MM.1S (cell line): ENCODE results near the gene SUSD3.

Experiments
- DNase-seq: peaks from one replicate; pipeline ENCODE4 v3.0.0-alpha.2; 2015
- H2AFZ ChIP-seq: fragments of 300-600 bp; sonication (generic); 2 replicates; pipeline ENCODE4 v1.6.0; 2016; ENCODE audit warnings: antibody characterized with exemption, low read length
- H3F3A ChIP-seq: fragments of 300-600 bp; sonication (generic); 2 replicates; pipeline ENCODE4 v1.6.1; 2016; ENCODE audit warnings: mild to moderate bottlenecking, antibody characterized with exemption, low read length, moderate library complexity, mixed read lengths; ENCODE audit not compliant: insufficient read depth
- H3K27ac ChIP-seq: fragments of 300-600 bp; sonication (generic); 2 replicates; pipeline ENCODE4 v1.5.1; 2016; ENCODE audit warnings: mild to moderate bottlenecking, low read length
- H3K27me3 ChIP-seq: fragments of 300-600 bp; sonication (generic); replicated peaks from 2 replicates; pipeline ENCODE4 v1.6.0; 2016; ENCODE audit warnings: low read length; ENCODE audit not compliant: insufficient read depth
- H3K36me3 ChIP-seq: fragments of 300-600 bp; sonication (generic); replicated peaks from 2 replicates; pipeline ENCODE4 v1.6.1; 2016; ENCODE audit warnings: mild to moderate bottlenecking, low read length, mixed read lengths; ENCODE audit not compliant: insufficient read depth
- H3K4me1 ChIP-seq: fragments of 300-600 bp; sonication (generic); 2 replicates; pipeline ENCODE4 v1.6.1; 2016; ENCODE audit warnings: low read length, mixed read lengths
- H3K4me2 ChIP-seq: fragments of 300-600 bp; sonication (generic); 2 replicates; pipeline ENCODE4 v1.6.0; 2016; ENCODE audit warnings: low read depth, low read length
- H3K4me3 ChIP-seq: fragments of 300-600 bp; sonication (generic); 2 replicates; pipeline ENCODE4 v1.5.1; 2016; ENCODE audit warnings: low read length, mixed read lengths
- H3K79me2 ChIP-seq: fragments of 300-600 bp; sonication (generic); 2 replicates; pipeline ENCODE4 v1.6.1; 2016; ENCODE audit warnings: mixed run types, low read length, mixed read lengths
- H3K9ac ChIP-seq: fragments of 300-600 bp; sonication (generic); 2 replicates; pipeline ENCODE4 v1.6.1; 2016; ENCODE audit warnings: low read length, mixed read lengths
- H3K9me2 ChIP-seq: fragments of 300-600 bp; sonication (generic); replicated peaks from 2 replicates; pipeline ENCODE4 v1.6.1; 2016; ENCODE audit warnings: mild to moderate bottlenecking, low read length, mixed read lengths; ENCODE audit not compliant: insufficient read depth
- H3K9me3 ChIP-seq: fragments of 300-600 bp; sonication (generic); replicated peaks from 2 replicates; pipeline ENCODE4 v1.6.1; 2016; ENCODE audit warnings: mild to moderate bottlenecking, low read length, mixed read lengths; ENCODE audit not compliant: insufficient read depth
- H4K20me1 ChIP-seq: fragments of 300-600 bp; sonication (generic); 2 replicates; pipeline ENCODE4 v1.6.1; 2016; ENCODE audit warnings: mild to moderate bottlenecking, low read length, moderate library complexity, mixed read lengths; ENCODE audit not compliant: insufficient read depth
- CTCF ChIP-seq: fragments of 300-600 bp; sonication (generic); IDR thresholded peaks from 2 replicates; pipeline ENCODE4 v1.5.1; 2016; ENCODE audit warnings: antibody characterized with exemption, low read length, mixed read lengths
- EZH2 ChIP-seq: fragments of 300-600 bp; sonication (generic); optimal IDR thresholded peaks from 2 replicates; pipeline ENCODE3; 2017; ENCODE audit warnings: low read depth, mild to moderate bottlenecking, antibody characterized with exemption, low read length, mixed read lengths
- EZH2phosphoT487 ChIP-seq: fragments of 300-600 bp; sonication (generic); IDR thresholded peaks from 2 replicates; pipeline ENCODE4 v1.6.1; 2018; ENCODE audit warnings: antibody characterized with exemption, low read length

The SUSD3 gene

GRCh38 chr9:93107151-93107824, 48.8 kb downstream of the SUSD3 start:
- DNase-seq: no peak
- no peak overlapping the region for H3K27ac ChIP-seq
- H3K9me3 ChIP-seq: no peaks in the 10 kb centered on the region
- H3K9ac ChIP-seq: no peak overlapping the region
- no peak overlapping the region for H2AFZ ChIP-seq
- peaks cover 45% of the 10 kb centered on the region for H3K79me2 ChIP-seq
- H3K4me1 ChIP-seq: no peaks in the 10 kb centered on the region; the same call in 1 of the 2 replicates
- no peaks in the 10 kb centered on the region for H4K20me1 ChIP-seq
- H3K4me2 ChIP-seq: no peak overlapping the region
- TF ChIP-seq EZH2 (no peak), CTCF (no peak), EZH2phosphoT487 (no peak)
- no peaks in the 10 kb centered on the region for H3K36me3 ChIP-seq
- H3K27me3 ChIP-seq: no peaks in the 10 kb centered on the region
- no peaks in the 10 kb centered on the region for H3K9me2 ChIP-seq
- H3K4me3 ChIP-seq: no peak overlapping the region
- H3F3A ChIP-seq: no peaks in the 10 kb centered on the region

GRCh38 chr9:93107825-93108161, 49.3 kb downstream of the SUSD3 start:
- Histone ChIP-seq H3K4me1 (no peaks in the 10 kb centered on the region; the same call in 1 of the 2 replicates), H3K4me2 (no peak overlapping the region), H3K79me2 (peaks cover 40% of the 10 kb centered on the region), H3K9ac (no peak overlapping the region), H3K4me3 (no peak overlapping the region), H3K9me3 (no peaks in the 10 kb centered on the region), H3F3A (no peaks in the 10 kb centered on the region), H4K20me1 (no peaks in the 10 kb centered on the region), H3K9me2 (no peaks in the 10 kb centered on the region), H3K36me3 (no peaks in the 10 kb centered on the region), H3K27ac (no peak overlapping the region), H3K27me3 (no peaks in the 10 kb centered on the region), H2AFZ (no peak overlapping the region)
- TF ChIP-seq EZH2 (no peak), CTCF (no peak), EZH2phosphoT487 (no peak)
- no peak for DNase-seq

GRCh38 chr9:93108291-93109041, 50.0 kb downstream of the SUSD3 start:
- H3K4me2 ChIP-seq: no peak overlapping the region
- no peak overlapping the region for H3K27ac ChIP-seq
- H3K4me3 ChIP-seq: no peak overlapping the region
- H3K27me3 ChIP-seq: no peaks in the 10 kb centered on the region
- H3K9me3 ChIP-seq: no peaks in the 10 kb centered on the region
- peaks cover 34% of the 10 kb centered on the region for H3K79me2 ChIP-seq
- H3K4me1 ChIP-seq: peaks cover 1% of the 10 kb centered on the region; the same call in 1 of the 2 replicates
- no peaks in the 10 kb centered on the region for H3K9me2 ChIP-seq
- no peak for DNase-seq
- TF ChIP-seq CTCF: no peak
- TF ChIP-seq EZH2phosphoT487: no peak
- TF ChIP-seq EZH2: no peak
- H3K36me3 ChIP-seq: no peaks in the 10 kb centered on the region
- no peak overlapping the region for H2AFZ ChIP-seq
- no peak overlapping the region for H3K9ac ChIP-seq
- no peaks in the 10 kb centered on the region for H4K20me1 ChIP-seq
- H3F3A ChIP-seq: no peaks in the 10 kb centered on the region
